Neuronal stem cell (in vitro differentiated cells): ENCODE results near the gene P3H3.

Source experiments
- DNase-seq: peaks from one replicate; pipeline ENCODE4 v3.0.0-alpha.2; 2013; ENCODE audit warnings: low spot score
- H2AFZ ChIP-seq: one replicate; pipeline ENCODE4 v1.6.1; 2013; ENCODE audit warnings: mild to moderate bottlenecking, low read length, inconsistent platforms
- H2AK5ac ChIP-seq: 2 replicates; pipeline ENCODE4 v1.6.1; 2013; ENCODE audit warnings: low read depth, mild to moderate bottlenecking, inconsistent platforms, low read length, moderate library complexity, mixed read lengths
- H2BK120ac ChIP-seq: 2 replicates; pipeline ENCODE4 v1.6.1; 2013; ENCODE audit warnings: low read depth, mild to moderate bottlenecking, inconsistent platforms, low read length, moderate library complexity, mixed read lengths
- H2BK12ac ChIP-seq: one replicate; pipeline ENCODE4 v1.6.1; 2013; ENCODE audit warnings: low read length, inconsistent platforms
- H2BK15ac ChIP-seq: 2 replicates; pipeline ENCODE4 v1.6.1; 2013; ENCODE audit warnings: mild to moderate bottlenecking, low read length, inconsistent platforms, mixed read lengths
- H2BK5ac ChIP-seq: one replicate; pipeline ENCODE4 v1.6.1; 2013; ENCODE audit warnings: inconsistent platforms, mild to moderate bottlenecking, low read length, moderate library complexity
- H3K14ac ChIP-seq: one replicate; pipeline ENCODE4 v1.6.1; 2013; ENCODE audit warnings: low read length, inconsistent platforms
- H3K18ac ChIP-seq: 2 replicates; pipeline ENCODE4 v1.6.1; 2013; ENCODE audit warnings: low read length, inconsistent platforms
- H3K23ac ChIP-seq: 2 replicates; pipeline ENCODE4 v1.6.1; 2013; ENCODE audit warnings: low read depth, mild to moderate bottlenecking, mixed read lengths, low read length, inconsistent platforms; ENCODE audit not compliant: poor library complexity
- H3K27ac ChIP-seq: replicated peaks from 3 replicates; pipeline ENCODE4 v1.5.1; 2013; ENCODE audit warnings: low read length, inconsistent platforms
- H3K27me3 ChIP-seq, 3 experiments: 2 replicates each; pipeline ENCODE4 v1.6.1; 2013; ENCODE audit warnings: low read length in 3 of 3, mild to moderate bottlenecking in 2 of 3, inconsistent platforms in 1 of 3, low read depth in 1 of 3, mixed read lengths in 1 of 3, moderate library complexity in 1 of 3; ENCODE audit not compliant: control insufficient read depth in 3 of 3, insufficient read depth in 3 of 3
- H3K36me3 ChIP-seq, 2 donors: replicated peaks in 1 of 2; 2 replicates each; pipeline ENCODE4 v1.6.1; 2013; ENCODE audit warnings: low read length in 2 of 2; ENCODE audit not compliant: control insufficient read depth in 2 of 2, insufficient read depth in 2 of 2
- H3K4ac ChIP-seq: 2 replicates; pipeline ENCODE4 v1.6.1; 2013; ENCODE audit warnings: inconsistent platforms, mild to moderate bottlenecking, low read length, moderate library complexity
- H3K4me1 ChIP-seq, 2 donors: 1 replicate in 1 of 2; 2 replicates in 1 of 2; pipeline ENCODE4 v1.6.1; 2013; ENCODE audit warnings: low read length in 2 of 2, low read depth in 1 of 2; ENCODE audit not compliant: control insufficient read depth in 2 of 2, insufficient read depth in 1 of 2
- H3K4me2 ChIP-seq: one replicate; pipeline ENCODE4 v1.6.1; 2013; ENCODE audit warnings: mild to moderate bottlenecking, low read length, inconsistent platforms; ENCODE audit not compliant: insufficient read depth, poor library complexity, severe bottlenecking
- H3K4me3 ChIP-seq, 2 donors: 2 replicates each; pipeline ENCODE4 v1.5.1; 2013; ENCODE audit warnings: low read length in 2 of 2, mild to moderate bottlenecking in 2 of 2, inconsistent platforms in 1 of 2, moderate library complexity in 1 of 2
- H3K79me1 ChIP-seq: one replicate; pipeline ENCODE4 v1.6.1; 2013; ENCODE audit warnings: low read depth, mild to moderate bottlenecking, inconsistent platforms, low read length, moderate library complexity
- H3K9ac ChIP-seq: one replicate; pipeline ENCODE4 v1.6.1; 2013; ENCODE audit warnings: mild to moderate bottlenecking, low read depth, low read length, inconsistent platforms; ENCODE audit not compliant: poor library complexity
- H3K9me3 ChIP-seq, 2 donors: replicated peaks in 1 of 2; 2 replicates each; pipeline versions ENCODE3 to v1.6.1; 2013; ENCODE audit warnings: low read length in 2 of 2, mild to moderate bottlenecking in 2 of 2, inconsistent platforms in 1 of 2, low read depth in 1 of 2, mixed read lengths in 1 of 2, moderate library complexity in 1 of 2; ENCODE audit not compliant: control insufficient read depth in 2 of 2, insufficient read depth in 1 of 2
- H4K8ac ChIP-seq: one replicate; pipeline ENCODE4 v1.6.1; 2013; ENCODE audit warnings: low read depth, mild to moderate bottlenecking, inconsistent platforms, low read length, moderate library complexity
- H4K91ac ChIP-seq: one replicate; pipeline ENCODE4 v1.6.1; 2013; ENCODE audit warnings: low read length, low read depth, mild to moderate bottlenecking, inconsistent platforms; ENCODE audit not compliant: poor library complexity
- WGBS, 2 donors: extraction: QIAGEN DNeasy Blood & Tissue Kit; methylation state at CpG; one replicate each; pipeline ENCODE4 v1.1.7; 2013; ENCODE audit warnings: missing lambda C conversion rate in 2 of 2, mixed read lengths in 1 of 2; ENCODE audit not compliant: insufficient read length in 2 of 2, insufficient replicate concordance in 1 of 2; ENCODE audit errors: extremely low coverage in 2 of 2; 5-methylcytosine and 5-hydroxymethylcytosine counted together

Gene P3H3

GRCh38 chr12:6792522-6793201 lies 35.5 kb upstream of the P3H3 start:
- Histone ChIP-seq H3K18ac (peak overlapping the region; percentile 22), H3K4me2 (no peak overlapping the region), H2BK5ac (peak overlapping the region; percentile 31), H2BK15ac (peak overlapping the region; percentile 11), H2AFZ (peak overlapping the region; percentile 89), H3K14ac (peak overlapping the region; percentile 1), H3K4ac (no peak overlapping the region), H3K9ac (no peak overlapping the region), H3K27me3 (no peaks in the 10 kb centered on the region), H3K79me1 (no peaks in the 10 kb centered on the region), H3K4me1 (peaks cover 18% of the 10 kb centered on the region in 2 donors), H2AK5ac (no peak overlapping the region), H2BK120ac (no peak overlapping the region), H3K9me3 (no peaks in the 10 kb centered on the region), H3K27ac (peak overlapping the region; percentile 37), H3K36me3 (no peaks in the 10 kb centered on the region), H3K23ac (no peak overlapping the region), H3K4me3 (peak overlapping the region in 1 of 2 donors; percentile 15), H4K91ac (no peak overlapping the region), H4K8ac (no peak overlapping the region), H2BK12ac (no peak overlapping the region)
- no CpG with 5 or more reads among the region's 12 CpGs for WGBS, 2 donors
- no peak for DNase-seq

- no peak overlapping the region for H2AFZ ChIP-seq
- no peak overlapping the region for H2BK15ac ChIP-seq
- H2BK12ac ChIP-seq: no peak overlapping the region
- H3K9me3 ChIP-seq: no peaks in the 10 kb centered on the region
- no peak overlapping the region for H3K4me2 ChIP-seq
- no peak overlapping the region for H3K27ac ChIP-seq
- no peak overlapping the region for H4K91ac ChIP-seq
- no peak overlapping the region for H2AK5ac ChIP-seq
- H3K18ac ChIP-seq: no peak overlapping the region
- H3K4me3 ChIP-seq: no peak overlapping the region
- H2BK120ac ChIP-seq: no peak overlapping the region
- no peak overlapping the region for H4K8ac ChIP-seq
- WGBS, 2 donors: no CpG with 5 or more reads among the region's 2 CpGs
- H3K14ac ChIP-seq: no peak overlapping the region
- H2BK5ac ChIP-seq: no peak overlapping the region
- H3K36me3 ChIP-seq: no peaks in the 10 kb centered on the region
- DNase-seq: no peak
- H3K27me3 ChIP-seq: no peaks in the 10 kb centered on the region
- H3K79me1 ChIP-seq: no peaks in the 10 kb centered on the region
- H3K9ac ChIP-seq: no peak overlapping the region
- no peak overlapping the region for H3K23ac ChIP-seq
- H3K4me1 ChIP-seq: peaks cover 12% of the 10 kb centered on the region in 2 donors
- no peak overlapping the region for H3K4ac ChIP-seq
These were observed 33.1 kb upstream of the P3H3 start for GRCh38 chr12:6795088-6795487.

GRCh38 chr12:6796576-6796975 lies 31.6 kb upstream of the P3H3 start:
- Histone ChIP-seq H4K91ac (no peak overlapping the region), H3K4me3 (no peak overlapping the region), H3K27ac (no peak overlapping the region), H4K8ac (no peak overlapping the region), H3K36me3 (no peaks in the 10 kb centered on the region), H3K14ac (peak overlapping the region; percentile 17), H3K18ac (no peak overlapping the region), H3K4ac (no peak overlapping the region), H2AK5ac (no peak overlapping the region), H3K79me1 (no peaks in the 10 kb centered on the region), H3K27me3 (no peaks in the 10 kb centered on the region), H3K9me3 (no peaks in the 10 kb centered on the region), H3K4me1 (peaks cover 12% of the 10 kb centered on the region in 2 donors), H2BK12ac (no peak overlapping the region), H3K23ac (peak overlapping the region; percentile 65), H3K4me2 (no peak overlapping the region), H2BK15ac (no peak overlapping the region), H2BK120ac (no peak overlapping the region), H2BK5ac (peak overlapping the region; percentile 13), H3K9ac (no peak overlapping the region), H2AFZ (no peak overlapping the region)
- DNase-seq: no peak
- WGBS, 2 donors: no CpG with 5 or more reads among the region's 4 CpGs

GRCh38 chr12:6799147-6799546 lies 29.1 kb upstream of the P3H3 start:
- no peak overlapping the region for H3K23ac ChIP-seq
- no peak overlapping the region for H4K8ac ChIP-seq
- H3K36me3 ChIP-seq: no peaks in the 10 kb centered on the region
- no CpG with 5 or more reads among the region's 5 CpGs for WGBS, 2 donors
- H3K9ac ChIP-seq: no peak overlapping the region
- no peak overlapping the region for H3K4ac ChIP-seq
- H3K14ac ChIP-seq: no peak overlapping the region
- H3K4me3 ChIP-seq: no peak overlapping the region
- H4K91ac ChIP-seq: no peak overlapping the region
- H3K27me3 ChIP-seq: no peaks in the 10 kb centered on the region
- no peak for DNase-seq
- no peak overlapping the region for H2AFZ ChIP-seq
- H2BK120ac ChIP-seq: no peak overlapping the region
- H3K9me3 ChIP-seq: peaks cover 0 to 1% of the 10 kb centered on the region in 2 donors
- H2BK5ac ChIP-seq: no peak overlapping the region
- H3K79me1 ChIP-seq: no peaks in the 10 kb centered on the region
- H2BK12ac ChIP-seq: no peak overlapping the region
- no peak overlapping the region for H2BK15ac ChIP-seq
- H2AK5ac ChIP-seq: no peak overlapping the region
- H3K4me1 ChIP-seq: no peaks in the 10 kb centered on the region
- no peak overlapping the region for H3K18ac ChIP-seq
- H3K27ac ChIP-seq: no peak overlapping the region
- no peak overlapping the region for H3K4me2 ChIP-seq
